ENCODE data around the gene ZNF516. TPM values are rescaled to one million over a fixed set of nuclear protein-coding genes. Genes with fewer than 3 reads are reported as not detected.
A peak's percentile ranks its signal among the peaks of the same experiment; 100 is the strongest.

Gene ZNF516
- total and polyA plus RNA-seq, 10 of the 15 experiments (the other 5 are each of a cell fraction or from before 2014, with no cell fraction given), result 2.0 to 32.0 (median 8.3) TPM

GRCh38 chr18:76476665-76477561 lies 18.1 kb downstream of the ZNF516 start (continued):
- TF ChIP-seq, protein P1, sequence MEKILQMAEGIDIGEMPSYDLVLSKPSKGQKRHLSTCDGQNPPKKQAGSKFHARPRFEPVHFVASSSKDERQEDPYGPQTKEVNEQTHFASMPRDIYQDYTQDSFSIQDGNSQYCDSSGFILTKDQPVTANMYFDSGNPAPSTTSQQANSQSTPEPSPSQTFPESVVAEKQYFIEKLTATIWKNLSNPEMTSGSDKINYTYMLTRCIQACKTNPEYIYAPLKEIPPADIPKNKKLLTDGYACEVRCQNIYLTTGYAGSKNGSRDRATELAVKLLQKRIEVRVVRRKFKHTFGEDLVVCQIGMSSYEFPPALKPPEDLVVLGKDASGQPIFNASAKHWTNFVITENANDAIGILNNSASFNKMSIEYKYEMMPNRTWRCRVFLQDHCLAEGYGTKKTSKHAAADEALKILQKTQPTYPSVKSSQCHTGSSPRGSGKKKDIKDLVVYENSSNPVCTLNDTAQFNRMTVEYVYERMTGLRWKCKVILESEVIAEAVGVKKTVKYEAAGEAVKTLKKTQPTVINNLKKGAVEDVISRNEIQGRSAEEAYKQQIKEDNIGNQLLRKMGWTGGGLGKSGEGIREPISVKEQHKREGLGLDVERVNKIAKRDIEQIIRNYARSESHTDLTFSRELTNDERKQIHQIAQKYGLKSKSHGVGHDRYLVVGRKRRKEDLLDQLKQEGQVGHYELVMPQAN (conservative IDR thresholded peaks at IDR 0.05), result no peak
- no peak for TF ChIP-seq TCF3 (IDR thresholded peaks at IDR 0.05; ENCODE audit: borderline replicate concordance, insufficient read depth, low read depth, low read length)
- 0 out of 4 replicates have a peak, but pooled peaks of 1 of the 2 experiments have one; percentile 10 for TF ChIP-seq IKZF2 (IDR thresholded peaks at IDR 0.05)

GRCh38 chr18:76475450-76476194 lies 19.4 kb downstream of the ZNF516 start:
- peaks cover 84% of the 10 kb centered on the region for H3K79me2 ChIP-seq (ENCODE audit: control insufficient read depth, insufficient read depth, low read length)
- FAIRE-seq, result no peak
- ATAC-seq, result peak; percentile 16; the same call in 1 of the 3 replicates
- intact Hi-C loops (cut with micrococcal nuclease; ENCODE audit: unreplicated experiment), result no loop called here
- DNase-seq (ENCODE audit: low read depth, low spot score), result no peak
- H3K4me3 ChIP-seq, result no peak overlapping the region
- ChIA-PET POLR2A (interaction anchor here (1.1 to 1.2 kb wide), 2 partner anchors 18 to 19 kb away, joined by 3 to 4 read pairs; partner anchors contain the start of gene ZNF516), SMC1A (ENCODE audit: uncharacterized antibody, unreplicated experiment) (interaction anchor here (0.8 to 2.1 kb wide), 8 partner anchors 9 to 77 kb away, joined by 3 to 10 read pairs (median 4); no protein-coding TSS in a partner anchor), CTCF (interaction anchor here (1.0 to 1.5 kb wide), 2 partner anchors 9 to 13 kb away, joined by 3 to 5 read pairs; no protein-coding TSS in a partner anchor), RAD21 (ENCODE audit: unreplicated experiment) (interaction anchor here (1.0 to 1.6 kb wide), 4 partner anchors 9 to 77 kb away, joined by 3 to 6 read pairs (median 4); no protein-coding TSS in a partner anchor)
- peak overlapping the region; percentile 83; the same call in 1 of the 2 replicates for H3K27ac ChIP-seq (ENCODE audit: control insufficient read depth, insufficient read depth)
- no peaks in the 10 kb centered on the region for H3K27me3 ChIP-seq (replicated peaks in 1 of 2; ENCODE audit: control insufficient read depth in 2 of 2, insufficient read depth in 2 of 2, low read length in 1 of 2)
- H3K4me2 ChIP-seq (ENCODE audit: control insufficient read depth, insufficient read depth), result peak overlapping the region; percentile 46; the same call in 1 of the 2 replicates
- no peaks in the 10 kb centered on the region; the same call in 1 of the 2 replicates for H4K20me1 ChIP-seq (ENCODE audit: control insufficient read depth, insufficient read depth)
- BruUV-seq (replicated peaks), result no TSS peak
- 59% methylated on average over 12 of the region's 12 CpGs for WGBS (ENCODE audit: insufficient coverage, insufficient replicate concordance, low lambda C conversion rate, missing lambda C conversion rate)
- in situ Hi-C loops (cut with MboI), result loop anchor here (10.0 kb wide), 1 partner anchor 649 kb away; no protein-coding TSS in a partner anchor
- no peaks in the 10 kb centered on the region for H3K9me3 ChIP-seq (replicated peaks; ENCODE audit: control insufficient read depth, insufficient read depth, low read length)
- peaks cover 0 to 5% of the 10 kb centered on the region in 2 experiments; a peak in 2 of 4 replicates for H3K36me3 ChIP-seq (ENCODE audit: control insufficient read depth in 2 of 2, insufficient read depth in 2 of 2, low read length in 1 of 2)
- peaks cover 24% of the 10 kb centered on the region for H3K4me1 ChIP-seq (ENCODE audit: control insufficient read depth, insufficient read depth, low read length)
- TF ChIP-seq, protein P2, sequence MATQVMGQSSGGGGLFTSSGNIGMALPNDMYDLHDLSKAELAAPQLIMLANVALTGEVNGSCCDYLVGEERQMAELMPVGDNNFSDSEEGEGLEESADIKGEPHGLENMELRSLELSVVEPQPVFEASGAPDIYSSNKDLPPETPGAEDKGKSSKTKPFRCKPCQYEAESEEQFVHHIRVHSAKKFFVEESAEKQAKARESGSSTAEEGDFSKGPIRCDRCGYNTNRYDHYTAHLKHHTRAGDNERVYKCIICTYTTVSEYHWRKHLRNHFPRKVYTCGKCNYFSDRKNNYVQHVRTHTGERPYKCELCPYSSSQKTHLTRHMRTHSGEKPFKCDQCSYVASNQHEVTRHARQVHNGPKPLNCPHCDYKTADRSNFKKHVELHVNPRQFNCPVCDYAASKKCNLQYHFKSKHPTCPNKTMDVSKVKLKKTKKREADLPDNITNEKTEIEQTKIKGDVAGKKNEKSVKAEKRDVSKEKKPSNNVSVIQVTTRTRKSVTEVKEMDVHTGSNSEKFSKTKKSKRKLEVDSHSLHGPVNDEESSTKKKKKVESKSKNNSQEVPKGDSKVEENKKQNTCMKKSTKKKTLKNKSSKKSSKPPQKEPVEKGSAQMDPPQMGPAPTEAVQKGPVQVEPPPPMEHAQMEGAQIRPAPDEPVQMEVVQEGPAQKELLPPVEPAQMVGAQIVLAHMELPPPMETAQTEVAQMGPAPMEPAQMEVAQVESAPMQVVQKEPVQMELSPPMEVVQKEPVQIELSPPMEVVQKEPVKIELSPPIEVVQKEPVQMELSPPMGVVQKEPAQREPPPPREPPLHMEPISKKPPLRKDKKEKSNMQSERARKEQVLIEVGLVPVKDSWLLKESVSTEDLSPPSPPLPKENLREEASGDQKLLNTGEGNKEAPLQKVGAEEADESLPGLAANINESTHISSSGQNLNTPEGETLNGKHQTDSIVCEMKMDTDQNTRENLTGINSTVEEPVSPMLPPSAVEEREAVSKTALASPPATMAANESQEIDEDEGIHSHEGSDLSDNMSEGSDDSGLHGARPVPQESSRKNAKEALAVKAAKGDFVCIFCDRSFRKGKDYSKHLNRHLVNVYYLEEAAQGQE (IDR thresholded peaks at IDR 0.05; ENCODE audit: low read depth, low read length), result no peak
- no peak for TF ChIP-seq FOXK2 (IDR thresholded peaks at IDR 0.05)
- TF ChIP-seq, protein P3, sequence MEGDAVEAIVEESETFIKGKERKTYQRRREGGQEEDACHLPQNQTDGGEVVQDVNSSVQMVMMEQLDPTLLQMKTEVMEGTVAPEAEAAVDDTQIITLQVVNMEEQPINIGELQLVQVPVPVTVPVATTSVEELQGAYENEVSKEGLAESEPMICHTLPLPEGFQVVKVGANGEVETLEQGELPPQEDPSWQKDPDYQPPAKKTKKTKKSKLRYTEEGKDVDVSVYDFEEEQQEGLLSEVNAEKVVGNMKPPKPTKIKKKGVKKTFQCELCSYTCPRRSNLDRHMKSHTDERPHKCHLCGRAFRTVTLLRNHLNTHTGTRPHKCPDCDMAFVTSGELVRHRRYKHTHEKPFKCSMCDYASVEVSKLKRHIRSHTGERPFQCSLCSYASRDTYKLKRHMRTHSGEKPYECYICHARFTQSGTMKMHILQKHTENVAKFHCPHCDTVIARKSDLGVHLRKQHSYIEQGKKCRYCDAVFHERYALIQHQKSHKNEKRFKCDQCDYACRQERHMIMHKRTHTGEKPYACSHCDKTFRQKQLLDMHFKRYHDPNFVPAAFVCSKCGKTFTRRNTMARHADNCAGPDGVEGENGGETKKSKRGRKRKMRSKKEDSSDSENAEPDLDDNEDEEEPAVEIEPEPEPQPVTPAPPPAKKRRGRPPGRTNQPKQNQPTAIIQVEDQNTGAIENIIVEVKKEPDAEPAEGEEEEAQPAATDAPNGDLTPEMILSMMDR (IDR thresholded peaks at IDR 0.05 in 2 of 3, conservative IDR thresholded peaks at IDR 0.05 in 1 of 3; ENCODE audit: control insufficient read depth in 2 of 3, extremely low read depth in 1 of 3, insufficient read depth in 1 of 3, low read depth in 3 of 3, low read length in 3 of 3), result 0 out of 6 replicates have a peak, but pooled peaks of 1 of the 3 experiments have one; percentile 5
- no peak for TF ChIP-seq FOXM1 (IDR thresholded peaks at IDR 0.05; ENCODE audit: low read depth, low read length)
- H2AFZ ChIP-seq (ENCODE audit: control insufficient read depth, low read depth, low read length), result no peak overlapping the region
- no peak overlapping the region for H3K9ac ChIP-seq (ENCODE audit: control insufficient read depth, insufficient read depth, low read length)

Data from GM12878 (cell line).